Ovary (tissue), 9 donors: Measurements from ENCODE around the gene PAQR3. TPM values are rescaled to one million over a fixed set of nuclear protein-coding genes. Genes with fewer than 3 reads are reported as not detected.

Experiments
- DNase-seq, 5 donors: peaks; one replicate each; pipeline ENCODE4 v3.0.0-alpha.2; 2019 to 2020
- H3K27ac ChIP-seq, 2 donors: fragments of 200-600 bp; one replicate each; pipeline versions ENCODE4 v1.5.1 to v1.8.0; 2019 to 2022
- H3K27me3 ChIP-seq: fragments of 200-600 bp; one replicate; pipeline ENCODE4 v1.8.0; 2022
- H3K36me3 ChIP-seq: fragments of 200-600 bp; sonication (generic); one replicate; pipeline ENCODE4 v1.5.1; 2019
- H3K4me1 ChIP-seq: one replicate; pipeline ENCODE4 v1.8.1; 2013; ENCODE audit warnings: mild to moderate bottlenecking, moderate library complexity; ENCODE audit not compliant: insufficient read depth
- H3K4me3 ChIP-seq: fragments of 200-600 bp; sonication (generic); one replicate; pipeline ENCODE4 v1.5.1; 2017
- H3K9me3 ChIP-seq, 2 donors: fragments of 200-600 bp in 1 of 2; sonication (generic) in 1 of 2; one replicate each; pipeline versions ENCODE4 v1.5.1 to v1.8.1; 2013 to 2019; ENCODE audit warnings: mild to moderate bottlenecking in 1 of 2, moderate library complexity in 1 of 2
- EP300 ChIP-seq: sonication (generic); formaldehyde crosslinking; IDR thresholded peaks from one replicate; pipeline ENCODE4 v1.6.1; 2017; ENCODE audit warnings: antibody characterized with exemption
- POLR2A ChIP-seq: fragments of 450-650 bp; IDR thresholded peaks from one replicate; pipeline ENCODE4 v1.6.1; 2017; ENCODE audit warnings: antibody characterized with exemption, mild to moderate bottlenecking, moderate library complexity
- WGBS, 3 donors: extraction: QIAGEN DNeasy Blood & Tissue Kit in 1 of 3; methylation state at CpG; one replicate each; pipeline versions ENCODE4 v1.1.5 to v1.1.7; 2013 to 2017; 5-methylcytosine and 5-hydroxymethylcytosine counted together
- intact Hi-C, 4 donors: fragments of 100-400 bp; cut with DNase I; formaldehyde crosslinking; loops; one replicate each; pipeline versions ENCODE4 v1.11.0 to v1.15.1; 2022 to 2023
- polyA plus RNA-seq, 2 donors: library from polyadenylated mRNA; stranded (reverse); fragments of 200-250 nt in 1 of 2; fragments of 350-450 nt in 1 of 2; fragmentation: Illumina TruSeq in 1 of 2; extraction: RNeasy Lipid Tissue Mini Kit (QIAGEN cat#74804) in 1 of 2; gene quantifications; one replicate each; pipeline ENCODE4 v1.2.3, GENCODE V29; 2013 to 2014
- total RNA-seq, 7 donors: library from RNA; depleted of rRNA in 2 of 7; stranded (reverse); fragments of >200 nt in 2 of 7; fragmentation: NEBNext Ultra II Directional in 3 of 7; extraction: Animal tissue kit (Norgen Biotek cat#: 25700) in 3 of 7; gene quantifications; one replicate each; pipeline versions ENCODE4 v1.1.0 to v1.2.4, GENCODE V29; 2016 to 2023
- TF ChIP-seq, protein P1 (sequence below), 3 donors: fragments of 450-650 bp in 2 of 3; fragments of 200-600 bp in 1 of 3; IDR thresholded peaks; one replicate each; pipeline versions ENCODE4 v1.5.1 to v1.8.0; 2016 to 2022; ENCODE audit warnings: antibody characterized with exemption in 3 of 3, mild to moderate bottlenecking in 1 of 3
- donor health status: DM: no; HTN: no; CAD: no; lungs with moderate emphysema.
- donor health status: DM: no; HTN: no; CAD: no.
- donor health status: Bipolar disorder and iron deficiency.
- donor health status: DM: yes; HTN: yes; CAD: no.
- donor health status: DM: no; HTN: no; CAD: no.
- donor health status: DM: yes; HTN: yes; CAD: no.

PAQR3 gene
- total and polyA plus RNA-seq, 9 donors, result 3.4 to 13.4 (median 9.4) TPM

DNA sequence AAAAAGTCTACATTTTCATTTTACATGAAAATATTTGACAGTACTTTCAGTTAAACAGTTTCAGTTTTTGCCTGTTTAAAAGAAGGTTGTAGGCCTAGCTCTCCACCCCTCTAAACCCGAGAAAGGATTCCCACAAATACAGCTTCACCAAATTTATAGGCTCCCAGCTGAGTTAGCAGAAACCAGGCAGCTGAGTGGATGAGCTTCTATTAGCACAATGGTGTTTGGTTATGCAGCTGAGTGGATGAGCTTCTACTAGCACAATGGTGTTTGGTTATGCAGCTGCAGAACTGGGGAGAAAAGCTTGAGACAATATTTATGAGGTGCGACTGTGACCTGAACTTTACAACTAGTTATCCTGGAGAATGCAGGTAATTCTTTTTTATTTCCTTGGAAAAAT is 36.6 kb upstream of the PAQR3 start:
- intact Hi-C loops, result no loop called here
- TF ChIP-seq POLR2A, result no peak
- TF ChIP-seq, protein P1, sequence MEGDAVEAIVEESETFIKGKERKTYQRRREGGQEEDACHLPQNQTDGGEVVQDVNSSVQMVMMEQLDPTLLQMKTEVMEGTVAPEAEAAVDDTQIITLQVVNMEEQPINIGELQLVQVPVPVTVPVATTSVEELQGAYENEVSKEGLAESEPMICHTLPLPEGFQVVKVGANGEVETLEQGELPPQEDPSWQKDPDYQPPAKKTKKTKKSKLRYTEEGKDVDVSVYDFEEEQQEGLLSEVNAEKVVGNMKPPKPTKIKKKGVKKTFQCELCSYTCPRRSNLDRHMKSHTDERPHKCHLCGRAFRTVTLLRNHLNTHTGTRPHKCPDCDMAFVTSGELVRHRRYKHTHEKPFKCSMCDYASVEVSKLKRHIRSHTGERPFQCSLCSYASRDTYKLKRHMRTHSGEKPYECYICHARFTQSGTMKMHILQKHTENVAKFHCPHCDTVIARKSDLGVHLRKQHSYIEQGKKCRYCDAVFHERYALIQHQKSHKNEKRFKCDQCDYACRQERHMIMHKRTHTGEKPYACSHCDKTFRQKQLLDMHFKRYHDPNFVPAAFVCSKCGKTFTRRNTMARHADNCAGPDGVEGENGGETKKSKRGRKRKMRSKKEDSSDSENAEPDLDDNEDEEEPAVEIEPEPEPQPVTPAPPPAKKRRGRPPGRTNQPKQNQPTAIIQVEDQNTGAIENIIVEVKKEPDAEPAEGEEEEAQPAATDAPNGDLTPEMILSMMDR (IDR thresholded peaks at IDR 0.05), result no peak
- TF ChIP-seq EP300, result no peak
- no peaks in the 10 kb centered on the region for H3K27me3 ChIP-seq
- WGBS, 3 donors, result 77 to 84% (median 79%) methylated on average over 2 of the region's 2 CpGs
- H3K4me1 ChIP-seq, result no peaks in the 10 kb centered on the region
- no peaks in the 10 kb centered on the region for H3K9me3 ChIP-seq
- no peak for DNase-seq
- H3K4me3 ChIP-seq, result no peak overlapping the region
- H3K36me3 ChIP-seq, result no peaks in the 10 kb centered on the region
- H3K27ac ChIP-seq, result no peak overlapping the region

DNA sequence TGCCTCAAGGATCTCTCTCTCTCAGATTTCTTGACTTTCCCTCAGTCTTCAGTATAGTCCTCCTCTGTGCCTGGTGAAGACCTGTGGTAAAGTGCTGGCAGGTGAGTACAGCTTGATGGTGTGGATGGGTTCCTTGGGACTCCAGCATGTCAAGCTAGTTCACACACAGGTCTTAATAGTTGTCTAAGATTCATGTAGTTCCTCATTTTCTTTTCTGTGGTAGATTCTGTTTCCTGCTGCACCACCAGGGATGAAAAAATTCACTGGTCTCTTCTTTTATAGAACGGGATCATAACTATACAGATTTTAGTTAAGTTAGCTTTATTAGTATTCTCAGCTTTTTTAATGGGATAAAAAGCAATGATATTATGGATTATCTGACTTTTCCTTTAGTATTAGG is 32.5 kb upstream of the PAQR3 start:
- WGBS, 3 donors, result 72 to 90% (median 83%) methylated on average over 1 of the region's 1 CpG
- no peak for DNase-seq
- Histone ChIP-seq H3K27ac (no peak overlapping the region), H3K9me3 (no peaks in the 10 kb centered on the region), H3K4me3 (no peak overlapping the region), H3K36me3 (no peaks in the 10 kb centered on the region), H3K4me1 (no peaks in the 10 kb centered on the region), H3K27me3 (no peaks in the 10 kb centered on the region)
- no peak for TF ChIP-seq EP300
- TF ChIP-seq, protein P1 (IDR thresholded peaks at IDR 0.05), result no peak
- no peak for TF ChIP-seq POLR2A
- intact Hi-C loops, result no loop called here

DNA sequence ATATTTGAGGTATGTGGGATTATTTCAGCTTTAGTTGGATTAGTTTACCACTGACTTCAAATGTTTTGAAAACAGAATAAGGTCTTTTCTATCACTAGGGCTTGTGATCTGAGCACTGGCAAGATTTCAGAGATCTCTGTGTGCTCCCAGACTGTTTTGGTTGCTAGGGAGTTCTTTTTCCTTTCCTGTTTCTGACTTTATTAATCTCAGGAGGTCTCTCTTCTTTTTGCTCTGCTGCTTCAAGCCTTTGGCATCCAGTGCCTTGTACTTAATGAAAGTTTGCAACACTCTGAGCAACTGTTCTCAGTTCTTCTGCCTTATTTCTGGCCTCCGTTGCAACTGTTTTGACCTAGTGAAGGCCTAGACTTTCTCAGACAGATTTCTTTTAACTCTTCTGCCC is 32.1 kb upstream of the PAQR3 start:
- H3K4me1 ChIP-seq, result no peaks in the 10 kb centered on the region
- WGBS, 3 donors, result 4 to 9% (median 7%) methylated on average over 1 of the region's 1 CpG
- H3K27me3 ChIP-seq, result no peaks in the 10 kb centered on the region
- intact Hi-C loops, result no loop called here
- H3K4me3 ChIP-seq, result no peak overlapping the region
- H3K36me3 ChIP-seq, result no peaks in the 10 kb centered on the region
- no peak overlapping the region for H3K27ac ChIP-seq
- no peak for TF ChIP-seq POLR2A
- no peak for TF ChIP-seq EP300
- TF ChIP-seq, protein P1 (IDR thresholded peaks at IDR 0.05), result no peak
- H3K9me3 ChIP-seq, result no peaks in the 10 kb centered on the region
- peak in 2 of 5 donors; percentile 22 to 27 for DNase-seq

DNA sequence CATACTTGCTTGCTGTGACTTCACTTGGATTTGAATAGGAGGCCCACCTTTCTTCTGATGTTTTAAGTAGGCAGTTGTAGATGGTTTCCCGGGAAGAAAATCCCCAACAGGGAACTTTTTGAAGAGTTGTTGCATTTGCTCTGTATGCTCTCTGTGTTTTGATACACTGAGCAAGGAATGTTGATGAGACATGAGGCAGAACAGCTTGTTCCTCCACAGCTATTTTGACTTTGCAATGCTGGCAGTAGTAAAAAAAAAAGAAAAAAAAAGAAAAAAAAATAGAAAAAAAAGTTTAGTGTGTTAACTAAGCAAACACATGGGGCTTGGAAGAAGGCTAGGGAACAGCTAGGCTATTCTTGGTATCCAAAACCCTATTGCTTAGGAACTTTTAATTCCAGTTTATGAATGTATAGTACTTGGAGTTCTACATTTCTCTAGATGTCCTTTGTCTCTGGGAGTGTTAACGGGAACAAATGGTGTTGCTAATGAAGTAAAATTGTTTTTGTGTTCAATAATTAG is 23.4 kb upstream of the PAQR3 start:
- WGBS, 3 donors, result 11 to 18% (median 16%) methylated on average over 2 of the region's 2 CpGs
- Histone ChIP-seq H3K4me3 (no peak overlapping the region), H3K27me3 (no peaks in the 10 kb centered on the region), H3K36me3 (no peaks in the 10 kb centered on the region), H3K9me3 (no peaks in the 10 kb centered on the region), H3K4me1 (no peaks in the 10 kb centered on the region), H3K27ac (no peak overlapping the region)
- intact Hi-C loops, result no loop called here
- no peak for DNase-seq
- TF ChIP-seq EP300, result no peak
- TF ChIP-seq, protein P1 (IDR thresholded peaks at IDR 0.05), result no peak
- TF ChIP-seq POLR2A, result no peak
